OCI-LY7 (cell line): Measurements from ENCODE around the gene BCL2L13. TPM values are rescaled to one million over a fixed set of nuclear protein-coding genes. Genes with fewer than 3 reads are reported as not detected.

Experiments used
- BruUV-seq: library from RNA; stranded (reverse); fragments of 400-500 nt; replicated peaks from 2 replicates; lab custom pipeline; 2021; lab: Mats Ljungman, UMichigan
- CTCF ChIA-PET: fragments of 300-600 bp; sonication (Branson Sonifier 250); formaldehyde crosslinking; loops from one replicate; lab custom pipeline; 2022; ENCODE audit warnings: antibody characterized with exemption; ENCODE audit not compliant: unreplicated experiment; lab: Charles Lee
- POLR2A ChIA-PET: fragments of 300-600 bp; sonication (Branson Sonifier 250); formaldehyde crosslinking; loops from one replicate; lab custom pipeline; 2022; ENCODE audit warnings: antibody characterized with exemption; lab: Charles Lee
- DNase-seq: peaks from one replicate; pipeline ENCODE4 v3.0.0-alpha.2; 2015; ENCODE audit warnings: low spot score
- H2AFZ ChIP-seq: fragments of 200-600 bp; sonication (generic), shearing (Covaris generic); 2 replicates; pipeline ENCODE4 v1.6.1; 2014; ENCODE audit warnings: mild to moderate bottlenecking, antibody characterized with exemption, low read length, moderate library complexity
- H3K27ac ChIP-seq: fragments of 200-600 bp; sonication (generic); 2 replicates; pipeline ENCODE4 v1.5.1; 2014; ENCODE audit warnings: mixed run types, low read depth, mild to moderate bottlenecking, moderate library complexity, low read length, inconsistent platforms; ENCODE audit not compliant: poor library complexity, severe bottlenecking
- H3K36me3 ChIP-seq: fragments of 200-600 bp; sonication (generic); 2 replicates; pipeline ENCODE4 v1.6.1; 2014; ENCODE audit warnings: mild to moderate bottlenecking, antibody characterized with exemption, low read length, moderate library complexity, mixed read lengths; ENCODE audit not compliant: insufficient read depth
- H3K4me1 ChIP-seq: fragments of 200-600 bp; sonication (generic); 2 replicates; pipeline ENCODE4 v1.5.1; 2014; ENCODE audit warnings: mild to moderate bottlenecking, low read length; ENCODE audit not compliant: insufficient read depth, poor library complexity, severe bottlenecking
- H3K4me2 ChIP-seq: fragments of 200-600 bp; sonication (generic); 2 replicates; pipeline ENCODE4 v1.6.1; 2014; ENCODE audit warnings: mild to moderate bottlenecking, low read length
- H3K4me3 ChIP-seq: fragments of 200-600 bp; sonication (generic); 2 replicates; pipeline ENCODE4 v1.5.1; 2014; ENCODE audit warnings: mild to moderate bottlenecking, low read depth, low read length; ENCODE audit not compliant: poor library complexity, severe bottlenecking
- H3K79me2 ChIP-seq: fragments of 200-600 bp; sonication (generic); 2 replicates; pipeline ENCODE4 v1.6.1; 2016; ENCODE audit warnings: low read depth, mild to moderate bottlenecking, low read length, moderate library complexity, mixed read lengths; ENCODE audit not compliant: insufficient read depth
- H3K9me2 ChIP-seq: fragments of 200-600 bp; sonication (generic); 2 replicates; pipeline ENCODE4 v1.6.1; 2016; ENCODE audit warnings: mild to moderate bottlenecking, low read length, mixed read lengths; ENCODE audit not compliant: insufficient read depth
- H3K9me3 ChIP-seq: fragments of 200-600 bp; sonication (generic); 2 replicates; pipeline ENCODE4 v1.6.1; 2014; ENCODE audit warnings: mild to moderate bottlenecking, mixed run types, low read length, mixed read lengths
- H4K20me1 ChIP-seq: fragments of 200-600 bp; sonication (generic); 2 replicates; pipeline ENCODE4 v1.6.1; 2014; ENCODE audit warnings: mild to moderate bottlenecking, antibody characterized with exemption, low read length, moderate library complexity, mixed read lengths; ENCODE audit not compliant: insufficient read depth
- EZH2phosphoT487 ChIP-seq: fragments of 200-600 bp; sonication (generic); IDR thresholded peaks from 2 replicates; pipeline ENCODE4 v1.6.1; 2018; ENCODE audit warnings: low read depth, borderline replicate concordance, mild to moderate bottlenecking, mixed run types, antibody characterized with exemption, low read length, moderate library complexity, mixed read lengths
- intact Hi-C: fragments of 100-400 bp; cut with micrococcal nuclease; formaldehyde crosslinking; loops from one replicate; pipeline ENCODE4 v1.10.0; 2022; ENCODE audit not compliant: unreplicated experiment
- total RNA-seq, 2 experiments: library from RNA; depleted of rRNA in 1 of 2; stranded (reverse); fragments of >200 nt in 1 of 2; shearing (Covaris generic) in 1 of 2; gene quantifications; 2 replicates each; pipeline ENCODE4 v1.2.3, GENCODE V29; 2014 to 2022
- TF ChIP-seq, protein P1 (sequence below): fragments of 200-600 bp; sonication (generic); conservative IDR thresholded peaks from 2 replicates; pipeline ENCODE4 v1.5.1; 2014; ENCODE audit warnings: mild to moderate bottlenecking, antibody characterized with exemption, low read length, moderate library complexity, mixed read lengths

The BCL2L13 gene
- total RNA-seq, 2 experiments from 2014 or later, result 25.2 to 38.3 TPM

DNA sequence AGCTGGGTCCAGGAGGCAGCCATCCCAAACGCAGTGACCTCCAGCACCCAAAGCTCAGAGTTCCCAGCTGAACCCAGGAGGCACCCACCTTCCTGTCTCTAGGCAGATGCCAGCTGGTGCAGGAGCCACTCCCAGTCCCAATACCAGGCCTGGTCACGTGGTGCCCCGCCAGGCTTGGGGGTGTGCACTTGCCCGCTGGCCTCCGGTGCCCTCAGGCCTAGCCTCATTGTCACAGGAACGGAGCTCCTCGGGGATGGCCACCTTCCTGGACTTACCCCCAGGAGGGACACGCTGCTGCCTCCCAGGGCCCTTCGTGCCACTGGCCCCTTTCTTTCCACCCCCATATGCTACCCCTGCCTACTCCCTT is 131.1 kb downstream of the BCL2L13 start:
- no TSS peak for BruUV-seq
- Histone ChIP-seq H2AFZ (no peak overlapping the region), H3K4me2 (no peak overlapping the region), H3K79me2 (peaks cover 60% of the 10 kb centered on the region; the same call in 1 of the 2 replicates), H3K27ac (no peak overlapping the region), H3K4me1 (peaks cover 24% of the 10 kb centered on the region), H4K20me1 (peaks cover 20% of the 10 kb centered on the region), H3K9me3 (no peaks in the 10 kb centered on the region), H3K4me3 (no peak overlapping the region), H3K36me3 (0 out of 2 replicates have a peak, but pooled peaks cover 5% of the 10 kb centered on the region), H3K9me2 (no peaks in the 10 kb centered on the region)
- no peak for DNase-seq
- no peak for TF ChIP-seq EZH2phosphoT487
- TF ChIP-seq, protein P1, sequence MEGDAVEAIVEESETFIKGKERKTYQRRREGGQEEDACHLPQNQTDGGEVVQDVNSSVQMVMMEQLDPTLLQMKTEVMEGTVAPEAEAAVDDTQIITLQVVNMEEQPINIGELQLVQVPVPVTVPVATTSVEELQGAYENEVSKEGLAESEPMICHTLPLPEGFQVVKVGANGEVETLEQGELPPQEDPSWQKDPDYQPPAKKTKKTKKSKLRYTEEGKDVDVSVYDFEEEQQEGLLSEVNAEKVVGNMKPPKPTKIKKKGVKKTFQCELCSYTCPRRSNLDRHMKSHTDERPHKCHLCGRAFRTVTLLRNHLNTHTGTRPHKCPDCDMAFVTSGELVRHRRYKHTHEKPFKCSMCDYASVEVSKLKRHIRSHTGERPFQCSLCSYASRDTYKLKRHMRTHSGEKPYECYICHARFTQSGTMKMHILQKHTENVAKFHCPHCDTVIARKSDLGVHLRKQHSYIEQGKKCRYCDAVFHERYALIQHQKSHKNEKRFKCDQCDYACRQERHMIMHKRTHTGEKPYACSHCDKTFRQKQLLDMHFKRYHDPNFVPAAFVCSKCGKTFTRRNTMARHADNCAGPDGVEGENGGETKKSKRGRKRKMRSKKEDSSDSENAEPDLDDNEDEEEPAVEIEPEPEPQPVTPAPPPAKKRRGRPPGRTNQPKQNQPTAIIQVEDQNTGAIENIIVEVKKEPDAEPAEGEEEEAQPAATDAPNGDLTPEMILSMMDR, result no peak
- CTCF ChIA-PET, result no interaction called here
- intact Hi-C loops, result loop anchor here (5.0 to 10.0 kb wide), 2 partner anchors 135 to 298 kb away; partner anchors contain the start of gene BCL2L13
- POLR2A ChIA-PET, result no interaction called here

DNA sequence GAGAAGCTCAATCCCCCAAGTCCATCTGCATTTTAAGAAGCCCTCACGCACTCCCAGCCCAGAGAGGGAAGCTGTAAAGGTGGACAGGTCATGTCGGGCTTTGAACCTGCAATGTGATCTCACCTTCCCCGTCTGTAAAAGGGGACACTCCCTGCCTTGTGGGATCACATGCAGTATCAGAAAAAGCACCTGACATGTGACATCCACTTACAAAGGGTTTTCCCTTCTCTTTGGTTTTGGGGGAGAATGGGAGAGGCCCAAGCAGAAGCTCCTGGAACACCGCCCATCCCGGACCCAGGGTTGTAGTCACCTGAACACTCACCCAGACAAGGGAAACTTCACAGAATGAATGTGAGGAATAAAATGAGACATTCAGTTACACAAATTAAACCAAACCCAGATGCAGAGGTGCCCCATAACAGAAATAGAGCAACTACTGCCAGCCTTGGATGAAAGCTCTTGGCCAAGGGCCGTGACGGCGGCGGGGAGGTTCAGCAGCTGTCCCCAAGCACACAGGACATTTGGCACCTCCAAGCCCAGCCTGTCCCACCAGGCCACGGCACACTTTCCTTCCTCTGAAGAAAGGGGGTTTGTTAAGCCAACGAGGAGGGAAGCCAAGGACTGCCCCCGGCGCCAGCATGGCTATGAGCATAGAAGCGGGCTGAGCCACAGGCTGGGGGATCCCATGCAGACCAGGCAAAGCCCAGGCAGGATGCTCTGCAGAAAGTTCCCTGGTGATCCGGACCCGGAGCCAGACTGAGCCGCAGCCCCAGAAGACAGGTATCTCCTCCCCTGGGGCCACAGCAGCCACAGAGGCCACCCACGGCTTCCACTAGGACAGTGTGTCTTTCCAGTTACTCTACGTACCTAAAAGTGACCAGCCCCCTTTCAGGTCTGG is 131.9 kb downstream of the BCL2L13 start:
- H3K36me3 ChIP-seq, result 0 out of 2 replicates have a peak, but pooled peaks cover 5% of the 10 kb centered on the region
- H3K27ac ChIP-seq, result no peak overlapping the region
- no peaks in the 10 kb centered on the region for H3K9me3 ChIP-seq
- H3K79me2 ChIP-seq, result peaks cover 53% of the 10 kb centered on the region; the same call in 1 of the 2 replicates
- peaks cover 20% of the 10 kb centered on the region for H4K20me1 ChIP-seq
- H3K4me1 ChIP-seq, result peaks cover 32% of the 10 kb centered on the region
- no peak overlapping the region for H2AFZ ChIP-seq
- H3K9me2 ChIP-seq, result no peaks in the 10 kb centered on the region
- intact Hi-C loops, result loop anchor here (5.0 to 10.0 kb wide), 2 partner anchors 136 to 297 kb away; partner anchors contain the start of gene BCL2L13
- BruUV-seq, result no TSS peak
- H3K4me3 ChIP-seq, result no peak overlapping the region
- TF ChIP-seq, protein P1, result no peak
- no peak for TF ChIP-seq EZH2phosphoT487
- POLR2A ChIA-PET, result interaction anchor here (1.3 kb wide), 1 partner anchor 295 kb away, joined by 4 read pairs; no protein-coding TSS in a partner anchor
- no peak for DNase-seq
- CTCF ChIA-PET, result no interaction called here
- H3K4me2 ChIP-seq, result no peak overlapping the region
